Aorta (tissue), 5 donors: ENCODE measurements around the gene VSIG2. TPM values are rescaled to one million over a fixed set of nuclear protein-coding genes. Genes with fewer than 3 reads are reported as not detected.

ENCODE experiments used
- ATAC-seq: fragments of 200-7000 bp; cut with Tn5 transposase; one replicate; pipeline ENCODE4 v1.9.1; 2022; ENCODE audit warnings: moderate library complexity; ENCODE audit not compliant: low FRiP score
- DNase-seq, 2 donors: peaks; one replicate each; pipeline ENCODE4 v3.0.0-alpha.2; 2020
- H3K27ac ChIP-seq, 2 donors: one replicate each; pipeline ENCODE4 v1.5.1; 2013; ENCODE audit warnings: low read length in 2 of 2, mild to moderate bottlenecking in 2 of 2, moderate library complexity in 2 of 2, control low read depth in 1 of 2, inconsistent platforms in 1 of 2, low read depth in 1 of 2
- H3K27me3 ChIP-seq, 2 donors: one replicate each; pipeline ENCODE4 v1.6.1; 2013; ENCODE audit warnings: control low read depth in 1 of 2, low read length in 1 of 2, mild to moderate bottlenecking in 1 of 2, moderate library complexity in 1 of 2; ENCODE audit not compliant: insufficient read depth in 2 of 2, control insufficient read depth in 1 of 2
- H3K36me3 ChIP-seq, 2 donors: one replicate each; pipeline ENCODE4 v1.6.1; 2013; ENCODE audit warnings: control low read depth in 1 of 2, low read length in 1 of 2, mild to moderate bottlenecking in 1 of 2; ENCODE audit not compliant: insufficient read depth in 2 of 2, control insufficient read depth in 1 of 2
- H3K4me1 ChIP-seq, 2 donors: one replicate each; pipeline ENCODE4 v1.6.1; 2013; ENCODE audit warnings: low read length in 2 of 2, control low read depth in 1 of 2, mild to moderate bottlenecking in 1 of 2, moderate library complexity in 1 of 2; ENCODE audit not compliant: insufficient read depth in 2 of 2, control insufficient read depth in 1 of 2
- H3K4me3 ChIP-seq, 2 donors: one replicate each; pipeline ENCODE4 v1.5.1; 2013; ENCODE audit warnings: low read length in 2 of 2, control low read depth in 1 of 2, mild to moderate bottlenecking in 1 of 2
- H3K9me3 ChIP-seq: one replicate; pipeline ENCODE4 v1.6.1; 2013; ENCODE audit warnings: mild to moderate bottlenecking, low read length; ENCODE audit not compliant: control insufficient read depth
- WGBS, 2 donors: extraction: QIAGEN DNeasy Blood & Tissue Kit; methylation state at CpG; one replicate each; pipeline ENCODE4 v1.1.7; 2013; 5-methylcytosine and 5-hydroxymethylcytosine counted together
- intact Hi-C, 2 donors: fragments of 100-400 bp; cut with DNase I; formaldehyde crosslinking; loops; one replicate each; pipeline versions ENCODE4 v1.14.2 to v1.15.0; 2022
- polyA plus RNA-seq, 2 donors: library from polyadenylated mRNA; stranded (reverse); fragments of 200-250 nt; gene quantifications; one replicate each; pipeline ENCODE4 v1.2.3, GENCODE V29; 2013
- total RNA-seq, 2 donors: library from RNA; stranded (reverse); fragmentation: NEBNext Ultra II Directional; extraction: Animal tissue kit (Norgen Biotek cat#: 25700); gene quantifications; one replicate each; pipeline ENCODE4 v1.2.1, GENCODE V29; 2021
- donor health status: healthy with polysubstance abuse.
- donor health status: Bipolar disorder and iron deficiency.
- donor health status: DM: no; HTN: no; CAD: no.
- donor health status: DM: no; HTN: no; CAD: no.
- donor health status: DM: yes; HTN: yes; CAD: no.

The VSIG2 gene
- total and polyA plus RNA-seq, 4 donors, result 1.9 to 6.9 (median 3.5) TPM

GRCh38 chr11:124760806-124761205 lies 8.8 kb upstream of the VSIG2 start:
- H3K9me3 ChIP-seq, result no peaks in the 10 kb centered on the region
- no peaks in the 10 kb centered on the region for H3K27me3 ChIP-seq
- intact Hi-C loops, result loop anchor here (1.0 to 10.0 kb wide), 4 partner anchors 36 to 84 kb away; no protein-coding TSS in a partner anchor
- 38 to 53% methylated on average over 3 of the region's 3 CpGs for WGBS, 2 donors
- ATAC-seq (no peak), DNase-seq (no peak)
- H3K4me1 ChIP-seq, result no peaks in the 10 kb centered on the region
- H3K27ac ChIP-seq, result peak overlapping the region; percentile 32 to 49
- peak overlapping the region; percentile 49 to 68 for H3K4me3 ChIP-seq
- no peaks in the 10 kb centered on the region for H3K36me3 ChIP-seq

DNA sequence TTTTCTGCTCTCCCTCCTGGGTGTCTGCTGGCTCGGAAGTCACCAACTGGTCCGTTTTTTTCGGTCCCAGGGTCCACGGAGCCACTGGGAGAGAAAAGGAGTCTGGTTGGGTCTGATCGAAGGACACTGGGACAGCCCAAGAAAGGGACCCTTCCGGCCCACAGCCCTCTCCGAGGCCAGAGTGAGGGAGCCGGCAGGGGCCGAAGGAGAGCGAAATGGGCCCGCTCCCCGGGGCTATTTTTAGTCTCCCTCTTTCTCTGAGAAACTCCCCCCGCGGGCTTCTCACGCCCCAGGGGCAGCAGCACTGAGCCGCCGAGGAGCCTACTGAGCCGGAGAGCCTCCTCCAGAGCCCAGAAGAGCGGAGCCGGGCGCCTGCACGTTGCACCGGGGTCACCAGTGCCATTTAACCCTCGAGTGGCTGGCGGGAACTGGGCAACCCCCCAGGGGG lies 8.2 kb upstream of the VSIG2 start:
- Histone ChIP-seq H3K27me3 (no peaks in the 10 kb centered on the region), H3K27ac (peak overlapping the region; percentile 49 to 71), H3K9me3 (no peaks in the 10 kb centered on the region), H3K4me3 (peak overlapping the region; percentile 49 to 68), H3K36me3 (no peaks in the 10 kb centered on the region), H3K4me1 (no peaks in the 10 kb centered on the region)
- ATAC-seq (peak; percentile 42), DNase-seq (peak in 1 of 2 donors; percentile 84)
- WGBS, 2 donors, result 1 to 3% methylated on average over 22 to 25 of the region's 25 CpGs
- intact Hi-C loops, result loop anchor here (5.0 to 10.0 kb wide), 3 partner anchors 37 to 77 kb away; no protein-coding TSS in a partner anchor

- Histone ChIP-seq H3K27me3 (no peaks in the 10 kb centered on the region), H3K4me3 (peak overlapping the region; percentile 49 to 68), H3K36me3 (no peaks in the 10 kb centered on the region), H3K27ac (peak overlapping the region in 1 of 2 donors; percentile 71), H3K9me3 (no peaks in the 10 kb centered on the region), H3K4me1 (no peaks in the 10 kb centered on the region)
- ATAC-seq (peak; percentile 55), DNase-seq (no peak)
- WGBS, 2 donors, result 57 to 61% methylated on average over 48 to 52 of the region's 52 CpGs
- intact Hi-C loops, result loop anchor here (5.0 to 10.0 kb wide), 3 partner anchors 38 to 78 kb away; no protein-coding TSS in a partner anchor
Observed at GRCh38 chr11:124759266-124760204, 7.5 kb upstream of the VSIG2 start.

DNA sequence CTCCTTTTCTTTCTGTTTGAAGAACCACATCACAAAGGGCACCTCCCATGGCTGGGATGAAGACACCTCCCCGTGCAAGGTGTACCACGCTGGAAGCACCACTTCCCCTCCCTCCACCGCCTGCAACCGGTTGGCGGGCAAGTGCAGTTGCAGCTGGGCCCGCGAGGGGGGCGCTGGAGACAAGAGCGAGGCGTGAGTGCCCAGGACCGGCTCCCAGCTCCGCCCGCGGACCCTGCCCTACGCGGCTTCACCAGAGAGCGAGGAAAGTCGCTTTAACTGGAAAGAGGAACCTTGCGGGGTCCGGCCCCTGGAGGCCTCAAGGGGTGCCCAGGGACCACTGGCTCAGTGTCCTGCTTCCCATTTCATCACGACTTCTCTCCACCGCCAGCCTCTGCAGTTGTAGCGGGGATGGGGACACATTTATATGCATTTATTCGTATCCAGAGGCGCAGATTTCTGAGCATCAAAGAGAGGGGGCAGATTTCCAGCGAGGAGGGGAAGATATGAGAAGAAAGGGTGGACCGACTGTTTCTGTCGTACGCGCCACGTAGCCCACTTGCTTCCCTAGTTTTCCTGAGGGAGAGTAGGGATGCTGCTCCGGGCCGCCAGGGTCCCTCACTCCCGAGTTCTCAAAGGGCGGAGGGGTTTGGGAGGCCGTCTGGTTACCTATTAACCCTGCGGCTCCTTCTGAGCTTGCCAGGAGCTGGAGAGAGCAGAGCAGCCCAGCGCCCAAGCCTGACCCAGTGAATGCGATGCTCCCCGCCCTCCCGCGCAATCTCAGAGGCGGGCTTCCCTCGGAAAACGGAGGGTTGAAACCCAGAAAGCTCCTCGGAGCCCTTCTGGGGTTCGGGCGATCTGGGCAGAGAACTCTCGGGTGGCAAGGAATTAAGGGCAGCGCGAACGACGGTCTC lies 6.6 kb upstream of the VSIG2 start:
- DNase-seq, result peak; percentile 87 to 90
- H3K9me3 ChIP-seq, result no peaks in the 10 kb centered on the region
- 44 to 46% methylated on average over 45 to 53 of the region's 53 CpGs for WGBS, 2 donors
- no peaks in the 10 kb centered on the region for H3K36me3 ChIP-seq
- no peaks in the 10 kb centered on the region for H3K27me3 ChIP-seq
- no peaks in the 10 kb centered on the region for H3K4me1 ChIP-seq
- H3K4me3 ChIP-seq, result no peak overlapping the region
- intact Hi-C loops, result no loop called here
- no peak overlapping the region for H3K27ac ChIP-seq
- ATAC-seq, result peak; percentile 63

GRCh38 chr11:124757320-124757719 lies 5.3 kb upstream of the VSIG2 start:
- DNase-seq (no peak), ATAC-seq (no peak)
- H3K36me3 ChIP-seq, result no peaks in the 10 kb centered on the region
- intact Hi-C loops, result no loop called here
- no peaks in the 10 kb centered on the region for H3K27me3 ChIP-seq
- 84 to 86% methylated on average over 3 of the region's 3 CpGs for WGBS, 2 donors
- H3K4me3 ChIP-seq, result no peak overlapping the region
- H3K27ac ChIP-seq, result no peak overlapping the region
- no peaks in the 10 kb centered on the region for H3K9me3 ChIP-seq
- no peaks in the 10 kb centered on the region for H3K4me1 ChIP-seq

GRCh38 chr11:124756753-124757227 lies 4.7 kb upstream of the VSIG2 start:
- Histone ChIP-seq H3K4me1 (no peaks in the 10 kb centered on the region), H3K4me3 (no peak overlapping the region), H3K27me3 (no peaks in the 10 kb centered on the region), H3K36me3 (no peaks in the 10 kb centered on the region), H3K9me3 (no peaks in the 10 kb centered on the region), H3K27ac (no peak overlapping the region)
- 77% methylated on average over 6 of the region's 6 CpGs for WGBS, 2 donors
- DNase-seq (no peak), ATAC-seq (no peak)
- intact Hi-C loops, result no loop called here

DNA sequence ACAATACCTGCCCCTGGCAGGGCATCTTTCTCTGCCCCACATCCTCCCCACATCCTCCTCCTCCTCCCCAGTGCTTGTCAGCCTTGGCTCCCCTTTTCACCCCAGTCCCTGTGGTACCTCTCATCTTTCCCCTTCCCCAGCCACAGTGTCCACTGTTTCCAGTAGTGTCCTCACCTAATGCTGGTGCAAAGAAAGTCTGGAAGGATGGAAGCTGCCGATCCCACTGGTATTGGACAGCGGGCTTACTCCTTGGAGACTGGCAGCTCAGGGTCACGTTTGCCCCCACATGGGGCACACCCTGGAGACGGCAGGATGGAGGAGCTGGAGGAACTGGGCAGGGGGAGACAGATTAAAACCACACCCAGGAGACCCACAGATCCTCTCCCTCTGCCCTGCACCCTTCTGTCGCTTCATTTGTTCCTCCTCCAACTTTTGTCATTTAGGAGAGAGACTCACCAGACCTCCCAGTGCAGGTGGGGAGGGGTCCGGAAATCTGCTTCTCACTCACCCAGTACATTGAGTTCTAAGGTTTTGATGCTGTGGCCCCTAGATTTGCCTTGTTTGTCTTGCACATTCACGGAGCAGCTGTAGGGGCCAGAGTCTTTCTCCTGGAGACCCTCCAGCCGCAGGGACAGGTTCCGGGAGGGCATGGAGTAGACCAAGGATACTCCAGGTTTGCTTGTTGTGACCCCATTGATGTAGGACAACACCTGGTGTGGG lies 4.1 kb upstream of the VSIG2 start:
- no peaks in the 10 kb centered on the region for H3K27me3 ChIP-seq
- no peak overlapping the region for H3K27ac ChIP-seq
- DNase-seq (no peak), ATAC-seq (no peak)
- WGBS, 2 donors, result 64 to 74% methylated on average over 9 of the region's 9 CpGs
- intact Hi-C loops, result no loop called here
- H3K4me1 ChIP-seq, result no peaks in the 10 kb centered on the region
- no peak overlapping the region for H3K4me3 ChIP-seq
- H3K9me3 ChIP-seq, result no peaks in the 10 kb centered on the region
- H3K36me3 ChIP-seq, result no peaks in the 10 kb centered on the region

GRCh38 chr11:124754710-124755109 lies 2.7 kb upstream of the VSIG2 start:
- Histone ChIP-seq H3K4me3 (no peak overlapping the region), H3K4me1 (no peaks in the 10 kb centered on the region), H3K9me3 (no peaks in the 10 kb centered on the region), H3K27ac (no peak overlapping the region), H3K27me3 (no peaks in the 10 kb centered on the region), H3K36me3 (no peaks in the 10 kb centered on the region)
- DNase-seq, result no peak
- intact Hi-C loops, result no loop called here
- WGBS, 2 donors, result 73 to 78% methylated on average over 6 of the region's 6 CpGs
- no peak for ATAC-seq
